Left lobe of liver (tissue), 2 donors: ENCODE results near the gene IGFL3. TPM values are rescaled to one million over a fixed set of nuclear protein-coding genes. Genes with fewer than 3 reads are reported as not detected.
"Not testable (repeated sequence)": the region's sequence is repeated elsewhere in the genome, so short reads cannot be mapped to it uniquely, and the experiment has no call there.

Source experiments
- ATAC-seq: fragments of 200-7000 bp; cut with Tn5 transposase; one replicate; pipeline ENCODE4 v1.9.1; 2020; ENCODE audit warnings: mild to moderate bottlenecking, moderate library complexity
- DNase-seq: peaks from one replicate; pipeline ENCODE4 v3.0.0-alpha.2; 2020; ENCODE audit warnings: low spot score
- total RNA-seq: library from RNA; stranded (reverse); gene quantifications from one replicate; pipeline ENCODE4 v1.2.1, GENCODE V29; 2021
- donor health status: DM: no; HTN: no; CAD: no; lungs with moderate emphysema.
- donor health status: DM: no; HTN: yes; CAD: no.

IGFL3 gene
- total RNA-seq, result not detected

DNA sequence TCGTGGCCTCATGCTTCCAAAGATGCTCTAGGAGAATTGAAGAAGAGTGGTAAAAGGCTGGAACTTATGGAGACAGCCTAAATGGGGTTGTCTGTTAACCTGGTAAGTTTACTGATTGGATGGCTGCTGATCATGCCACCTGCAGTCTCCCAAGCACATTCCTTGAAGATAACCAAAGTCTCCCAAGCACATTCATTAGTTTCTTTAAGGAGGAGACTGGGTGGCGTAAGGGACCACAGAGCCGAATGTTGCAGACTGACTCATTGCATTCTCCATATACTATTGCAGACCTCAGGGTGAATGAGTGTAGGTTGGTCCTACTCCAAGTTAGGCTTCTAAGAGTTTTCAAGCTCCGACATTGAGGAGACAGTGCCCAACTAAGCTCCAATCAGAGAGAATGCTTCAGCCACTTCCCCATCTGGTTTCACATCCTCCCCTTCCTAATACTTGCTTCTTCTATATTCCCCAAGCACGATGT lies at the start of gene IGFL3:
IGFL3 (minus strand) TSS at position 51 of the 478 bp plus-strand sequence; CDS start at position 12, 39 bp downstream.
- ATAC-seq (peak; percentile 30), DNase-seq (no peak)

- DNase-seq, result no peak
- ATAC-seq, result no peak
Observed at GRCh38 chr19:46173886-46174480, 49.5 kb upstream of the IGFL3 start.

- no peak for DNase-seq
- no peak for ATAC-seq
Observed at GRCh38 chr19:46162731-46163130, 38.2 kb upstream of the IGFL3 start.

DNA sequence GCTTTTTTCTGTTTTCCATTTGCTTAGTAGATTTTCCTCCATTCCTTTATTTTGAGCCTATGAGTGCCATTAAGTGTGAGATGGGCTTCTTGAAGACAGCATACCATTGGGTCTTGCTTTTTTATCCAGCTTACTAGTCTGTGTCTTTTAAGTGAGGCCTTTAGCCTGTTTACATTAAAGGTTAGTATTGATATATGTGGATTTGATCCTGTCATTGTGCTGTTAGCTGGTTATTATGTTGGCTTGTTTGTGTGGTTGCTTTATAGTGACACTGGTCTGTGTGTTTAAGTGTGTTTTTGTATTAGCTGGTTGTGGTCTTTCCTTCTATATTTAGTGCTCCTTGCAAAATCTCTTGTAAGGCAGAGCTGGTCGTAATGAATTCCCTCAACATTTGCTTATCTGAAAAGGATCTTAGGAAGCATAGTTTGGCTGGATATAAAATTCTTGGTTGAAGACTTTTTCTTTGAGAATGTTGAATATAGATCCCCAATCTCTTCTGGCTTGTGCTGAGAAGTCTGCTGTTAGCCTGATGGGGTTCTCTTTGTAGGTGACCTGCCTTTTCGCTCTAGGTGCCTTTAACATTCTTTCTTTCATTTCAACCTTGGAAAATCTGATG lies 37.3 kb upstream of the IGFL3 start:
- not testable (repeated sequence) for ATAC-seq, DNase-seq

DNA sequence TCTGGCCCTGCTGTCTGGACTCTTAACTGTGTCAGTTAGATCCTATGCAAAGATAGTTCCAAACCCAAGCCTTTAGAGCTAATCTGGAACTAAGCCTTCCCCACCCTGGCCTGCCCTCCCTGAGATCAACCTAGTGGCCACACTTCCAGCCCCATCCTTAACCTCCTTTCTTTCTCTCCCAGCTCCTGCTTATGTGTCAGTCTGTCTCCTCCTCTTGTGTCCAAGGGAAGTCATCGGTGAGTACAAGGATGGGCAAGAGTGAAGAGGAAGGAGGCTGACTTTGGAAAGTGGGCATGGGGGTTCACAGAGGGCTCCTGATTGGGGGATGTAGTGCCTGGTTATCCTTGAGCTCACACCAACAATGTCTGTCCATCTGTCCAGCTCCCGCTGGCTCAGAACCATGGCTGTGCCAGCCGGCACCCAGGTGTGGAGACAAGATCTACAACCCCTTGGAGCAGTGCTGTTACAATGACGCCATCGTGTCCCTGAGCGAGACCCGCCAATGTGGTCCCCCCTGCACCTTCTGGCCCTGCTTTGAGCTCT lies 35.8 kb upstream of the IGFL3 start:
- no peak for ATAC-seq
- DNase-seq, result no peak

DNA sequence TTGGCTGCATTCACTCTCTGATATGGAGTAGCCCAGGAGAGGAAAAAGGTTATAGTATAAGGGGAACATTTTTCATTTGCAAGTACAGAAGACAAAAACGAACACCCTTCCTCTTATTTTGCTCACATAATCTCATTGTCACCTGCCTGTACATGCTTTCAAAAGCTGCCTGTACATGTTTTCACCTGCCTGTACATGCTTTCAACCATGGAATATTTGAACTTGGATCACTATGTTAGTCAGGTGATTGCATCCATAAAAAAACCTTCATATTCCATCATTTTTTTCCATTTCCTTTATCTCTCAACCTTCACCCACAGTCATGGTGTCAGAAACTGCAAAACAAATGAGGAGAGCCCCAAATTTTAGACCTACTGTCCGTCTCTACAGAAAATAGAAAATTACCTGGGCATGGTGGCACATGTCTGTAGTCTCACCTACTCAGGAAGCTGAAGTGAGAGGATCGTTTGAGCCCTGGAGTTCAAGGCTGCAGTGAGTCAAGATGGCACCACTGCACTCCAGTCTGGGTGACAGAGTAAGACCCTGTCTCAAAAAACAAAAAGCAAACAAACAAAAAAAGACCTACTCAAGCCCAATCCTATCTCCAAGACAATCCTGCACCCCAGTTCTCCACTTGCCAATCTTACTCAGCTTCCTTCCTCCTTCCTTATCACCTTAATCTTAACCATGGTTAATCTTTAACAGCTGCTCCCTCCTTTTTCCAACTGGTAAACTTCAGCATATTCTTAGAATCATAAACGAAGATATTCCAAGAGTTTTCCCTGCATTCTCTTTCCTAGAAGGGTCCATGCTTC lies 35.1 kb upstream of the IGFL3 start:
- ATAC-seq (no peak), DNase-seq (no peak)

- DNase-seq, result no peak
- ATAC-seq, result no peak
Observed at GRCh38 chr19:46155237-46155636, 30.7 kb upstream of the IGFL3 start.

- DNase-seq, result no peak
- no peak for ATAC-seq
Observed at GRCh38 chr19:46150606-46151005, 26.1 kb upstream of the IGFL3 start.

DNA sequence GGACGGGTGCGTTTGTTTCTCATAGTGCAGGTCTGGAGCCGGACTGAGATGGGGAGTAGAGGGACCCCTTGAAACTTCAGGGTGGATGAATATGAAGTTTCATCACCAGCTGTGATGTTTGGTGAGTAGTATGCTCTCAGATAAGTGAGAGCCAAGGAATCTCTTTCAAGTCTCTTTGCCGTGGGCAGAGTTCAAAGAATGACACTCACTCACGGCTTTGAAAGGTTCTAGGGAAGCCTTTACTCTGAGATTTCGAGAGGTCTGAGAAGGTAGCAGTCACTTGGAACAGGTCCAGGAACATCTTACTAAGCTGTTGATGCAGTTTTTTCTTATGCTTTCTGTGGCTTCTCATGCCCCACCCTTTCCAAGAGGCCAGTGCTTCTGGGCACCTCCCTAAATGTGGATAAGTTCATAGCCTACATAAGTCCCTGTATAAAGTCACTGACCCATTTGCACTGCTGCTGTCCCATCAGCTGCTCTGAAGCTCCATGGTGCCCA lies 23.4 kb upstream of the IGFL3 start, which contains the start of gene IGFL2:
IGFL2 (plus strand) TSS at position 448 of the 498 bp plus-strand sequence; CDS start at position 489, 41 bp downstream.
- no peak for ATAC-seq

DNA sequence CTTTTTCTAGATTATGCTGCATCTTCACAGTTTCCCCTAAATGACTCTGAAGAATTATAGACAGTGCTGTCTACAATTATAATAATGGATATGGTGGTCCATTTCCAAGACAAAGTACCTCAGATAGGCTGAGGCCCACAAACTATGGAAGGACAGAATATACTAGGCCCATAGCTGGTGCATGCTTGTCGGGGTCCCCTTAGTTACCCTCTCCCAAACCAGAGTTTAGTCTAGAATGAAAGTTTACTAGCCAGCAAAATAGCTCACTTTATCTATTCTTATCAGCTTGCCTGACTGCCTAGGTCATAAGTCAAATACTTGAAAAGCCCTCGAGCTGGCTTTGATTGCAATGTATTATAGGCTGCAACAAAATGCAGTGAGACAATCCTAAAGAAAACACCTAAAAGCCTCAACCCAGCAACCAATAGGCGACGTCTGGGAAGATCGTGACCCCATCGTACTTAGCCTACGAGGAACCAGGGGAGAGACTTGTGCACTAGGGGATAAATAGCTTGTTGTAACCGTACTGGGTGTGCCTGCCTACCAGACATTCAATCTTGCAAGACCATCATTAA lies 22.8 kb upstream of the IGFL3 start:
- DNase-seq (no peak), ATAC-seq (no peak)

More for the DNA sequence above, 23.4 kb upstream of the IGFL3 start, which contains the start of gene IGFL2:
- DNase-seq, result no peak

- DNase-seq (no peak), ATAC-seq (no peak)
Observed at GRCh38 chr19:46144756-46145155, 20.3 kb upstream of the IGFL3 start.

GRCh38 chr19:46142294-46142693 lies 17.8 kb upstream of the IGFL3 start:
- ATAC-seq (no peak), DNase-seq (no peak)

DNA sequence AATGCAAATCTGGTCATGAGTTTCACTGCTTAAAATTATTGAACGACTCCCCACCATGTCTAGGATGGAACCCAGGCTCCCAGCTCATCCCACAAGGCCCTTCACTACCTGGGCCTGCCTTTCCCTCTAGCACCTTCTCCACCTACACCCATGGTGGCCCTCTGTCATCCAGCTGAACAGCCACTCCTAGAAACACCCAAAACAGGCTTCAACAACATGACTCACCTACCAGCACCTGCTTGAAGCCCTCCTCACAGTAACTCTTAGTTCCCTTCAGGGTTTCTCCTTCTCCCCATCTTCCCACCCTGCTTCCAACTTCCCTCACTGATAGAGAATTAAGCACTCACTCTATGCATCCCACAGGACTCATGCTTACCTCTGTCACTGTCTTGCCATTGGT lies 16.9 kb upstream of the IGFL3 start:
- no peak for ATAC-seq
- DNase-seq, result no peak

DNA sequence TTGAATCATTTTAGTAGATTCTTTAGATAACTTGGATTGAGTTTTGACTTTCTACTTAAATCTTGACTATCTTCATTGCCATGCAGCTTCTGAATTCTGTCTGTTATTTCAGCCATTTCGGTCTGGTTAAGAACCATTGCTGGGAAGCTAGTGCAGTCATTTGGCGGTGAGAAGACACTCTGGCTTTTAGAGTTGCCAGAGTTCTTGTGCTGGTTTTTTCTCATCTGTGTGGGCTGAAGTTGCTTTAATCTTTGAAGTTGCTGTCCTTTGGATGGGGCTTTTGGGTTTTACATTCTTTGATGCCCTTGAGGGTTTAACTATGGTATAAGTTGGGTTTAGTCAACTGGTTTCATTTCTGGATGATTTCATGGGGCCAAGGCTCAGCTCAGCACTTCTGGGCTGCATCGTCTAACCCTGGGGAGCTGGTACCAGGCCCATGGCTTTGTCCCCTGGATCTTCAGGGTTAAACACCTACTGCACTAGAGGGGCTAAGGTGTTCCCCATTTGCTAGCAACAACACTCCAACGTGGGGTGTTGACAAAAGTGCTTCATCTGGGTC lies 13.5 kb upstream of the IGFL3 start:
- no peak for ATAC-seq
- DNase-seq, result no peak

DNA sequence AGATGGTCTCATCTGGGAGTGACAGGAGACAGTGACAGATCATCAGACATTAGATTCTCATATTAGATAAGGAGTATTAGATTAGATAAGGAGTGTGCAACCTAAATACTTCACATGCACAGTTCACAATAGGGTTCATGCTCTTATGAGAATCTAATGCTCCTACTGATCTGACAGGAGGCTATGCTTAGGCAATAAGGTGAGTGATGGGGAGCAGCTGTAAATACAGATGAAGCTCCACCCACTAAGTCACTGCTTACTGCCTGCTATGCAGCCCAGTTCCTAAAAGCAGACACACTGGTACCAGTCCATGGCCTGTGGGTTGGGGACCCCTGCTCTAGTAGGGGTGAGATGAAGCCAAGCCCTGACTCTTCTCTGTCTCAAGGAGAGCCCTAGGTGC lies 10.0 kb upstream of the IGFL3 start:
- no peak for DNase-seq
- no peak for ATAC-seq

- no peak for ATAC-seq
- no peak for DNase-seq
Observed at GRCh38 chr19:46133777-46134241, 9.3 kb upstream of the IGFL3 start.

DNA sequence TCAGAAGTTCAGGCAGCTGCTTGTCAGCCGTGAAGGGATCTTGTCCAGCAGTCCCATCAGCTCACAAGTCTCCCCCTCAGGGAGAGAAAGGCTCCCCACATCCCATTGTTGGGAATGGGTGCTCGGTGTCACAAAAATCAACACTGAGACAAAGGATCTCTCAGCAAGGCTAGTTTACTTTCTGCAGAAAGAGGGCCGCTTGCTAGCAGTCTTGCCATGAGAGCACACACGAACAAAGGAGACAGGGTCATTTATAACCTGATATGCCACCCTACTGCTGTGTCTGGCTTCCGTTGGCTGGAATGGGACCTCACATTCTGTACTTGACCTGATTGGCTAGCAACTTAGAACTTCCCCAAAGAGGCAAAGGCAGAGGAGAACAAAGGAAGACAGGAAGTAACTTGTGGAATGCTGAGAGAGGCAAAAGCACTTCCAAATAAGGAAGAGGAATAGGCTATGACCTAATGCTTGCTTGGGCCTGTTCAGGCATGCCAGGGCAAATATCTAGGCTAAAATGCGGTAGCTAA lies 8.7 kb upstream of the IGFL3 start:
- ATAC-seq, result no peak

GRCh38 chr19:46132508-46133100 lies 8.1 kb upstream of the IGFL3 start:
- ATAC-seq, result no peak
- no peak for DNase-seq

More for the DNA sequence above, 8.7 kb upstream of the IGFL3 start:
- no peak for DNase-seq

DNA sequence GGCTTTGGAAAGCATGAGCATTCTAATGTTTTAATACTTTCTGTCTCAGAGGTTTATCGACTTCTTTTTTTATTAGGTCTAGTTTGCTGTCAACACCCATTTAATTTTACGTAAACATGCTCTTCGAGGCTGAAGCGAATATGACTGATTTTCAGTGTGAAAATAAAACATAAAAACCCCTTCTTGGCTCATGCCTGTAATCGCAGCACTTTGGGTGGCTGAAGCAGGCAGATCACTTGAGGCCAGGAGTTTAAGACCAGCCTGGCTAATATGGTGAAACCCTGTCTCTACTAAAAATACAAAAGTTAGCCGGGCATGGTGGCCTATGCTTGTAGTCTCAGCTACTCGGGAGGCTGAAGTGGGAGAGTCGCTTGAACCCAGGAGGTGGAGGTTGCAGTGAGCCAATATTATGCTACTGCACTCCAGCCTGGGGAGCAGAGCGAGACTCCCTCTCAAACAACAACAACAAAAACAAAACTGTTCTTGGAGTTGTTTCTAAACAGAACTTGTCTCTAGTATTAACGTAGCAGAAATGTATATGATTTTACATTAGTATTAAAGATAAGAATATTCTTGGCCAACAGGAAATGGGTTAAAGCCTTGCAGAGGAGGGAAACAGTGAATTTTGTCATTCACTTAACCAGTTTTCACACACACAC lies 7.1 kb upstream of the IGFL3 start:
- ATAC-seq (no peak), DNase-seq (no peak)
